CD4-positive, alpha-beta T cell treated with Interleukin-15 for 4 hours (primary cell): ENCODE data around the gene DOLPP1.

Experiments used
- DNase-seq: peaks from one replicate; pipeline ENCODE4 v3.0.0-alpha.2; 2020; ENCODE audit warnings: low spot score

Gene DOLPP1

DNA sequence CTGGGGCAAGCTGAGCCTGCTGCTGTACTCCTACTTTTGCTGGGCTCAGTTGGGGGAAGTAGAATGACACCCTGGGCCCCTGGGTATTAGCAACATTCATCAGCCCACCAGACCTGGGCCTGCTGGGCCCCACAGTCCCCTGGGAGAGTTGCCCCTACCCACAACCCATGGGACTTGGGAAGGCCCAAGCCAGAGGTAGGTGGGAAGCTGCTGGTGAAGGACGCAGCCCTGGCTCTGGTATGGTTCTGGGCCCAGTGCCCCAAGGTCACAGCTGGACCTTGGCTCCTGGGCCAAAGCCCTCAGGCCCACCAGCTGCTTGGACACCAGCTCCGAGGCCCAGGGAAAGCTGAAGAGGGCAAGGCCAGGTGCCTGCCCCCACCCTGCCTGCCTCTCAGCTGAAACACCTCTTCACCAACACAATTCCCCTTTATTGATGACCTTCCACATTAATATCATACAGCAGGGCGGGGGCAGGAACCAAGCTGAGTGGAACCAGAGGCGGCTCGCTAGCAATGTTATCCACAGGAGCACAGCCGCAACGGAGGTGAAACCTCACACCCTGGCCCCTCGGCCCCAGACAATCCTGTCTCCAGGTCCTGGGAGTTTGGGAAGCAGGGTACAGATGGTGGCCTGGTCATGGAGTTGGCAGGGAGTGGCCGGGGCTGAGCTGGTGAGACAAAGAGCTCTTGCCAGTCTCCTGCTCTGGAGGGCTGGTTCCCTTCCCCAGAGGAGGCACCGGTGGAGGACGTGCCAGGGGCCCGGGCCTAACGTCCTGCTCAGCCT lies 13.7 kb downstream of the DOLPP1 start:
- DNase-seq = no peak

DNA sequence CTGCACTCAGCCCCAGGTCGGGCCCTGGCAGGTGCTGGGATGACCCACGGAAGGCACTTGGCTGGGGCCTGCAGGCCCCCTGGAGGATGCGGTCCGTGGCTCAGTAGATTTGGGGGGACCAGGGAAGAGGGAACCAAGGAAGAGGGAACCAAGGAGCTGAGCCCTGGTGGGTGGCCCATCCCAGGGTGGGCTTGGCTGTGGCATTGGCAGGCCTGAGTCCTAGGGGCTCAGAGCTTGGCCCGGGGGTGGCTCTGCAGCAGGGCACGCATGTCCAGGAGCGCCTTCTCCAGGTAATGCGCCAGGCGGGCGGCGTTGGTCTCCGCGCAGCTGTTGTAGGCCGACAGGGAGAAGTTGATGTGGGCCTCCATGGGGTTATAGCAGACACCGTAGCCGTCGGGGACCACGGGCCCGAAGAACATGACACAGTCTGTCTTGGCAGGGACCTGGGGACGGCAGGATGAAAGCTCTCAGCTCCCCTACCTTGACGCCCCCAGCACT lies 14.3 kb downstream of the DOLPP1 start:
- no peak for DNase-seq

DNA sequence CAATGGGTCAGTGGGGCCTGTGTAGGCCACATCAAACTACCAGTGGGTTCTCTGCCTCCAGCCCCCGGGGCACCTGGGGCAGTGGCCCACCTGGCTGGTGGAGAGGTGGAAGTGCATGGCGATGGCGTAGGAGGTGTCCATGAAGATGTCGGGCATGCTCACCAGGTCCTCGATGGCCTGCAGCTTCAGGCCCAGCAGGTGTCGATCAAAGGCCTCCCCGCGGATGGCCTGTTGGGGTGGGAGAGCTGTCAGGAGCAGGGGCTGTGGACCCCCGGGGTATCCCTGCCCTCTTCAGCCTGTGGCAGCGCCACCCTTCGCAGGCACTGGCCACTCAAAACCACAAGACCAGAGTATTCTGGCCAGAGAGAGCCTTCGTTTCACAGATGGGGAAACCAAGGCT lies 15.0 kb downstream of the DOLPP1 start:
- DNase-seq = no peak

DNA sequence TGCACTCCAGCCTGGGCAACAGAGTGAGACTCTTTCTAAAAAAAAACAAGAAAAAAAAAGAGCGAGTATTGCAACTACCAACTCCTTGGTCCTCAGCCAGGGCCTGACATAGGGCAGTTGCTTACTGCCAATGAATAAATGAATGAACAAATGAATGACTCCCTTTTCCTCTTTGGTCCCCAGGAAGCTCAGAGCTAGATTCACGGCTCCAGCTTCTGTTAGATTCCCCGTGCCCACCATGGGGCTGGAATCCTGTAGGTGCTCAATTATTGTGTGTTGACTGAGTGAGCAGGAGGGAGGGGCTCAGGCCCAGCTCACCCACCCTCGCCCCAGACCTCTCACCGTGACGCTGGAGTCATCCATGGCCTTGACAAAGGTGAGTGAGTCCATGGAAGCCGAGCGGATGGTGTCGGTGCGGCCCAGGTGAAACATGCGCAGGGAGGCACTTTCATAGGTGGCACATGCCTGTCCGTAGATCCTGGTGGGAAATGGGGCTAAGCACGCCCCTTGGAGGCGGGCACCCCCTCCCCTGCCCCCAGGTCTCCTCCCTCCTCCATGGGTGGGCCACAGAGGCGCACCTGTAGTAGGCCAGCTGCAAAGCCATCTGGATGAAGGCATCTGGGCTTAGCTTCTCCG lies 16.9 kb downstream of the DOLPP1 start:
- no peak for DNase-seq

DNA sequence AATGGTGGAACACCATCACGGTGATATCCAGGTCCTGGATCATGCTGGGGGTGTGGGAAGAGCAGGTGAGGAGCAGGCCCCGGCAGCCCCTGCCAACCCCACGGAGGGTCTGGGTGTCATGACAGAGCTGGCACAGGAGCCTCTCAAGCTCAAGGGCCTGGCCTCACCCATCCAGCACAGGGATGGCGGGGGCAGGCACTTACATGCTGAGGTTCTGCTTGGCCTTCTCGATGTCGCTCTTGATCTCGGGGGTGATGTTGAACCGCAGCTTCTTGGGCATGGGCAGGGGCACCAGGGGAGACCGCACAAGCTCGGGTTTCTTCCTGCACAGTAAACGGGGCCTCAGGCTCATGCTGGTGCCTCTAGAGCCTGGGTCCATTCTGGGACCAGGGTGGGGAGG lies 17.4 kb downstream of the DOLPP1 start:
- no peak for DNase-seq

DNA sequence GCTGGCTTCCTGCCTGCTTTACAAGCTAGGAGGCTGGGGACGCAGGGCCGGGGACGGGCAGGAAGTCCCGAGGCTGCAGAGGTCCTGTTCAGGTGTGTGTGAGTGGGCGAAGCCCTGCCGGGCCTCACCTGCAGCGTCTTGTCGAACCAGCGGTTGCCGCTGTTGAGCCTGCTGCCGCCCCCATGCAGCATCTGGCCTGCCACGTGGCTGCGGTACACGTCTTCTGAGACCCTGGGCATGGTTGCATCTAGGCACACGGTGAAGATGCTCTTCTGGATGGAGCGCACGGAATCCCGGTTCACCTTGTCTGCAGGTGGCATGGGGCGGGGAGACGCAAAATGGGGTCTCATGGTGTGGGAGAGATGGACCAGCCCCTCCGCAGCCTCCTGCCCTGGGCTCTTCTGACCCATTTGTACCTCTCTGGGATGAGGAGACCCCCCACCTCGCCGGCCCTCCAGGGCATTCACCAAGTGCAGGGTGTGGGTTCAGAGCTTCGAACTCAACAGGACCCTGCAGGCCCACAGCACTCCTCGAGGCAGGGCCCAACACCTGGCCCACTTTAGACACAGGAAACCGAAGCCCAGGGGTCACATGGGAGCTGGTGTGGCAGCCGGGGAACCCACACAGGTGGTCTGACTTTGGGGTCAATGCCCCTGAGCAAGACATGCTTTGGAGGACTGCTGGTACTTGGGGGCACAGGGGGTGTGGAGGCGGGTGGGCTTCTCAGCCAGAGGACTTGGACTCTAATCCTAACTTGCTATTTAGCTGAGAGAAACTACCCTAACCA lies 19.7 kb downstream of the DOLPP1 start:
- no peak for DNase-seq

DNA sequence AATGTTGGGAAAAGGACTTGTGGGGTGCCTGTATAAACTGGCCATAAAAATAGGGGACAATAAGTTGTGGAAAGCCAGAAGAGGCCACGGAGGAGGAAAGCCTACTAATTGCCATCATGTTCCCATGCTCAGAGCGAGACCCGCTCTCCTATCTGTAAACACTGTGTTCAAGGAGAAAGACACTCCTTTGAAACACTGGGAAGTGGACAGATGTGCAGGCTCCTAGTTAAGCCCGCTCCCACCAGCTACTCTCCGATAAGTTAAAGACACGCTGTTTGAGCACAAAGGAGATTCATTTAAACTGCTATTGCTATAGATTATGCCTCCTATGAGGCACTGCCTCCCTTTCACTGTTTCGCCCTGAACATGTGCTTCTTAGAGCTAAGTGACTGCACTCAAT lies 20.4 kb downstream of the DOLPP1 start:
- DNase-seq = no peak

DNA sequence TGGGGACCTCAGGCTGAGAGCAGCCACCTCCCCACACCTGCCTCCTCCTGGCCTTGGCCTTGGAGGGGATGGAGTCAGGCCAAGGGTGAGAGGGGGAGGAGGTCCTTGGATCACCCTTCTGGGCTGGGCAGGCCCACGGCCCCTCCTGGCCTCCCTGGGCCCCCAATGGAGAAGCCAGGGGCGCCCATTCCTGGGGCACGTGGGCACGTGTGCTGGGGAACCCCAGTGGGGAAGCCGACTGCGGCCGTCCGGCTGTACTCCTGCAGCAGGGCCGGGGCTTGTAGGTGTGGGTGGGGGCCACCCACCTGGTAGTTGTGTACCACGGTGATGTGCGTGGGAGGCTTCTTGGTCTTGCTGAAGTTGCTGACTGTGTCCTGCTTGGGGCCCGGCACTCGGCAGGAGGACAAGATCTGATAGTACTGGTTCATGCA lies 21.2 kb downstream of the DOLPP1 start:
- no peak for DNase-seq

DNA sequence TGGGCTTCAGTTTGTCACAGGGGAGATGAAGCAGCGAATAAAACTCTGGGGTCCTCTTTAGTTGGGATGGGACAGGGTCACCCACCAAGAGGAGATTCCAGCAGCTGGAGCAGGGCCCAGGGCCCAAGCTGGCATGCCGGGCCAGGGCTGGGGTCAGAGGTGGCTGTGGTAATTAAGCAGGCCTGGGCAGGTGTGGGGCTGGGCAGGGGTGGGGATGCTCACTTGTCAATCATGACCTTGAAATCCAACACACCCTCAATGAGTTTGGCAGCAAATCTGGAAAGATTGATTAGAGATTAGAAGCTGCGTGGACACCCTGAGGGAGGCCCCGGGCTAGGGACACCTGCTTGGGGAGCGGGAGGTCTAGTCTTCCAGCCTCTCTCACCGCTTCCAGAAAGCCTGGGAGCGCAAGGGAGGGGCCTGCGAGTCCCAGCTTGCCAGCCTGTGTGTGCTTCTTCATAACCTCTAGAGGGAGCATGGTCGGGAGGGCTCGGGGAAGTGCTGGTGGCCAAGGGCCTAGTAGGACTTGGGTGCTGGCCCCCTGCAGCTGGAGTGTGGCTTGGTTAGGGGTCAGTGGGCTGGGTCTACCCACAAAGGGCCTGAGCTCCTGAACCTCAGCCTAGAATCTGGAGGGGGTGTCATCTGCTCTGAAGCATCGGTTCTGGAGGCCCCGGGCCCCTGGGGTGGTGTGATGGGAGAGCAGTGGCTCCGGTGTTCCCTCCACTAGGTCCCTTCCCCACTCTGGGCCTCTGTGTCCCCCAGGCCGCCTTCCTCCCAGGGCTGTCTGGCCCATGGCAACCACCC lies 22.1 kb downstream of the DOLPP1 start:
- DNase-seq = no peak

DNA sequence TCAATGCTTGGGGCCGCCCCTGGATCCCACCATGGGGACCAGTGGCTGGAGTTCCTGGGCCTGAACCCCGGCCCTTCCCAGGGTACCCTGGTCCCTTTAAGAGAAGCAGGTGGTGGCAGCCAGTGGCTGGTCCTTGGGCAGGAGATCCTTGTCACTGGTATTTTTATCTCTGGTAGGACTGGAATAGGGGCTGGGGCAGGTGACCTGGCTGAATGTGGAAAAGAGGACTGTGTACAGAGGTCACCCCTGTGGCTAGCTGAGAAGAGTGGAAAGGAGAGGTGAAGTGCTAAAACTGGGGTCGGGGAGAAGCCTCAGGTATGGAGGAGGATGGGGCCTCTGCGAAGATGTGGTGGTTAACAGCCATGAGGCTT lies 22.7 kb downstream of the DOLPP1 start:
- no peak for DNase-seq

DNA sequence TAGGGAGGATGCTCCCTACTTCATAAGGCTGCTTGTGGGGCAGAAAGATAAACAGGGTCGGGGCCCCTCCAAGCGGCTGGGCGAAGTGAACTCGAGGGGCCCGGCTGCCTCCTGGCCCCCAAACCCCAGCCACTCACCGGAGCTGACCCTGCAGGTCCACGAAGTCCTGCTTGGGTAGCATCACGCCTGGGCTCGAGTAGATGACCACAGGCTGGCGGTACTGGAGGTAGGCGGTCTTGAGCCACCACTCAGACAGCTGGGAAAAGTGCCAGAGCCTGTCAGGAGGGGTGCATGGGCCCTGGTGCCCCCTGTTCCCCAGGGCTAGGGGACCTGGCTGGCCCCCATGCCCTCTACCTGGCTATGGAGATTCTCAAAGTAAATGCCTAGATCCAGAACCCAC lies 23.1 kb downstream of the DOLPP1 start:
- DNase-seq = no peak

DNA sequence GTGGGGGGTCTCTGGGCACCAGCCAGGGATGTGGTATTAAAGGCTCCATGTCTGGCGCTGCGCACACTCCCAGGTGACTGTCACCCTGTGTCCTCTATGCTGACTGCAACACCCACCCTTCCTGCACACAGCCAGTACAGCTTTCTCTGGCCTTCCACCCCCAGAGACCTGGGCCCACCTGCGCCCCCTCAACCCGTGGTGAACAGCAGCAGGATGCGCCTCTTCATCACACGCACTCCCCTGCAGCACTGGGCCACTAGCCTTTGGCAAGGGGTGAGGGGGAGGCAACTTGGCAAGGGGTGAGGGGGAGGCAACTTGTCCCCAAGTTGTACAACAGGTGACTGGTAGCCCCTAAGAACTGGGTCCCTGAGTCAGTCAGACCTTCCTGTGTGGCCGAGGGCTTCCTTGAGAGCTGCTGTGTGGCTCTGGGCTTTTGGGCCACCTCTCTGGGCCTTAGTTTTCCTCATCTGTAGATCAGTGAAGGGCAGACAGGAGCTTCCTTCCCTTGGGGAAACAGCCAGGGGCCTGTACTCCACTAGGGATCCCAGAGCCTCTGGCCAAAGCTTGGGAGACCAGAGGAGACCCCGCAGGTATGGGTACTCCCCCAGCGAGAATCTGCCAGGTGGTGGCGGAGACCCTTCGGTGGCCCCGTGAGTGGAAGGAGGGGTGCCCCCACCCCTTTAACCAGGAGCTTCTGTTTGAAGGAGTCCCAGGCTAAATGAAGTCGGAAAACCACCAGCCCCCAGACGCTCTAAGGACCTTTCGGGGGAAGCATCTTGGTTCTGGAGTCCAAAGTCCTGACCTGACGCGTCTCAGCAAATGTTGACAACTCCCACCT lies 25.2 kb downstream of the DOLPP1 start:
- DNase-seq = no peak

DNA sequence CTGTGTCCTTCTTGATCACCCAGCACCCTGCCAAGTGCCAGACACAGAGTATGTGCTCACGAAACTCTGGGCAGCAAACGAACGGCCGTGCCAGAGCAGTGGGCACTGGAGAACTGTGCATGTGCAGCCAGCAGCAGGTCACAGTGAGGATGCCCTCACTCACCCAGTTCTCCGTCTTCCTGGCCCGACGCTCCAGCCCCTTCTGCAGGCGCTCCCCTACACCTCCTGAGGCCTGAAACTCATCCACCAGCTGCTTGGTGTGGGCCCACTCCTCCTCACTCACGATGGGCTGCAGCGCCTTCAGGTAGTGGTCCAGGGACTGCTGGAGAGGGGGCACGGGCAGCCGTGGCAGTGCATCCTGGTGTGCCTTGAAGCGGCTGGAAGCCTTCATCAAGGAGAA lies 26.7 kb downstream of the DOLPP1 start:
- DNase-seq = no peak

DNA sequence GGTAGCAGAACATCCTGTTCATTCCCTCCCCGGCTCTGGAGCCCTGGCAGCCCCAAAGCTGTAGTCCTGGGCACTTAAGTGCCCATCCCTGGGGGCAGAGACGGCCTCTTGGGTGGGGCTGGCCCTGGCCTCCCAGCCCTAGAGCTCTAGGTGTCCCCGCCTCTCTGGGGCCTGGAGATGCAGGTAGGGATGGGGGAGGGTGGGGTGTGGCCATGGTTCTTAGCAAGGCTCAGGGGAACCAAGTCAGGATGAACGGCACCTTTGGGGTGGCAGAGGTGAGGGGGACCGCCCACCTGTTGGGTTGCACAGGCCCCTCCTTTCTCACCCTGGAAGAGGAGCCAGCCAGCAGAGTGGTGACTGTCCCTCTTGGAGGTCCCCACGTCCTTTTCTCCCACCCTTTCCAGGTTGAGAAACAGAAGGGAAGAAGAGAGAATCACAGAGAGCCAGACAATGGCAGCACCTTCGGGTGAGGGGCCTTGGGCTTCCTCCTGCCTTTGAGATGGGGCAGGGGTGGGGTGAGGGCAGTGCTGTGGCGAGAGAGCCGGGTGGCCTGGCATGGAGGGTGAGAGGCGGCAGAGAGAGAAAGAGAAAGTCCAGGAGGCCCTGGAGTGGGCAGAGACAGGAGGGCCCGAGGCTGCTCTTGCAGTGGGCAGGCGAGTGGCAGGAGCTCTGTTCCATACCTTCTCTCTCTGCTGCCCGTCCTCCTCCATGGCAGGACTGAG lies 27.3 kb downstream of the DOLPP1 start:
- DNase-seq = no peak

DNA sequence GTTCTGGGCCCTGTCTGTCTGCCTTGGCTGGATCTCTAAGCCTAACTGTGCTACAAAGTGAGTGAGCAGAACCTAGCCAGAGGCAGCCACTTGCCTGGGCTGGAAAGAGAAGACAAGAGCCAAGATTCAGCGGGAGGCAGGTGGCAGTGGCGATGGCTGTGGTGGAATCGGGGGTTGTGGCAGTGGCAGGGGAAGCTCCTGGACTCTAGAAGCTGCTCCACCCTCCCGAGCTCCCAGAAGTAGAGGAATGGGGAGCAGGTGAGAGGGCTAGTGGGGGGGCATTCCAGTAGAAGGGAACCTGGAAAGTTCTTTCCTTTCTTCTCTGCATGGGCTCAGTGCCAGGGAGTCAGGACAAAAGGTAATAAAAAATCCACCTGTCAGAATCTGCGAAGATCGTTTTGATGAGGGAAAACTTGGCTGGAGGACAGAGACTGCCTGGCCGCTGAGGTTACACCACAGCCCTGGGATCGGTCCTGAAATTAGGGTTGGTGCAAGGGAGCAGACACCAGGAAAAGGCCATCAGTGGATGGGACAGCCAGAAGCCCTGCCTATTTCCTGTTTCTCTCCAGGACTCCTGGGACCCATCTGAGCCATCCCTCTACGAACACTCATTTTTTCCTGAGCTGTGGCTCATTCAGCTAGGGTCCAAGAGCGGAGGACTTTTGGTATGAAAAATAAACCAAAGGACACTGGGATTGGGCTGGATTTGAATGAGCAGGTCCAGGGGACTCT lies 28.1 kb downstream of the DOLPP1 start:
- no peak for DNase-seq

DNA sequence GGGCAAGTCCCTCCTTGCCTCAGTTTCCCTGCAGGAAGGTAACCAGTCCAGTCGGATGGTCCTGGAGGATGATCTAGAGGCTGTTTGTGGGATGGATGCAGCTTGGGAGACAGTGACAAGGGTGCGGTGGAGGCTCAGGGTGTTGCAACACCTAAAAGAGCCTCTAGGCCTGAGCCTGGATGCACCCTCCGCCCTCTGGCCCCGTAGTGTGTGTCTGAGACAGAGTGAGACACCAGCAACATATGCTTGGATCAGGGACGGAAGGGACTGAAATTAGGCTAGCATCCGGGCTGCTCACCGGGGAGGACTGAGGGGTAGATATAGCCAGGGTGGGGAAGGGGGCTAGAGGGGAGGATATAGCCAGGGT lies 28.6 kb downstream of the DOLPP1 start:
- DNase-seq = no peak

DNA sequence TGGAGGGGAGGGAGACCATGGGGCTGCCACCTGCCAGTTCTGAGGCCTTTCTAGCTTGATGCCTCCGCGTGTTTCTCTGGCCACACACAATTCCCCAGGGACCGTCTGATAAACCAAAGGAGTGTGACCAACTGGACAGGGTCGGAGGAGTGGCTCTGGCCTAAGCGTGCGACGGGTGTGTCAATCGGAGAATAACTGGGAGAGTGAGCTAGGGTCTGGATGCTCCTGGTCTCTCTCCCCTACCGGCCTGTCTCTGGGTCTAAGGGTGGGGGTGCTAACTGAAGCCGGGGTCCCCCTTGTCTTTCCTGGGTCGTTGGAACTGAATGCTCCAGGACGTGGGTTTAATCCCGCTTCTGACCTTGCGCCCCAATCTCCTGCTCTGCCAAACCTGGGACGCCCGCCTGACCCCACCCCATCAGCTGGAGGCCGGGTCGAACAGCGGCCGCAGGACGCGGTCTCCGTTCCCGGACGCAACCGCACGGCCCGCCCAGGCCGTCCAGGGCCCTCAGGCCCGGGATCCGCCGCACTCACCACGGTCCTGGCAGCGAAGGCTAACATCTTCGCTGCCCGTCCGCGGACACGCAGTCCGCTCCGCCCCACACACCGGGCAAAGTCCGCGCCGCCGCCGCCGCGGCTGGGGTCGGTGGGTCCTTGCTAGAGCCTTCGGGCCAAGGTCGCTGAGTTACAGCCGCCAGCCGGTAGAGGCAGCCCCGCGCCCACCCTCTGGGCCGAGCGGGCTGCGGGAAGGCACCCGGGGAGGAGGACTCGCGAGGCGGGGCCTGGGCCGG lies 29.2 kb downstream of the DOLPP1 start:
- DNase-seq = no peak

DNA sequence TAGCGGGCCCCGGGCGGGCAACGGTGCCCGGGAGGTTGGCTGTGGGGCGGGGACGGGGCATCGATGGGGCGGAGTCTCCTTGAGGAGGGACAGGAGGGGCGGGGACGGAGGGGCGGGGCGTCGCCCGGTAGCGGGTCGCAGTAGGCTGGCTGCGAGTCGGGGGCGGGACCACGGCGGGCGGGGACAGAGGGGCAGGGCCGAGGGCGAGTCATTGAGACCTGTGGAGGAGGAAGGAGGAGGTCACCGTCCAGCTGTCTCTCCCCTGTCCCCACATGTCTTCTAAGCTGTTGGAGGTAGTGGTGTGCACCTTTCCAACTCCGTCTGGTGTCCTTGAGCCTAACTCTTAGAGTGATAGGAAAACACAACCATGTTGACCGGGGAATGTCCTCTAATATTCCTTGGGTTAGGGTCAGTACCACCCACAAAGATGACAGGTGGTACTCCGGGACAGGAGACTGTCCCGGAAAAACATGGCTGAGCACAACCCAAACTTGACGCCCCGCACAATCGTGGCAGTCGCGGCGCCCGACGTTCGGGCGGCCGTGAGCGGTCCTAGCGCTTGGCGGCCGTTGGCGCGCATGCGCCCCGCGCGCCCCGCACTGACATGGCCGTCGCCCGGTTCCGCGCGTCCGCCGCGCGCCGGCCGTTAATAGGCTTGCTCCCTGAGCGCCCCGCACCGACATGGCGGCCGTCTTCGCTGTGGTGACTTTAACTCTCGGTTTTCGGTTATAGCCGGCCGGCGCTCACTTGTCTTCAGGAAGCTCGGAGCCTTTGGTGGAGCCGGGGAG lies 30.0 kb downstream of the DOLPP1 start, which contains the start of the genes CRAT and PTPA:
CRAT (minus strand) TSS at position 54 of the 788 bp plus-strand sequence. CDS start 284 bp downstream, outside the sequence.
PTPA (plus strand) TSS at position 676 of the 788 bp plus-strand sequence. CDS start 186 bp downstream, outside the sequence.
- DNase-seq = peak; percentile 94
